ENCODE results near the gene LAMA3. TPM values are rescaled to one million over a fixed set of nuclear protein-coding genes. Genes with fewer than 3 reads are reported as not detected.

LAMA3 gene
- total and polyA plus RNA-seq, 9 donors = 2.9 to 44.9 (median 14.8) TPM

GRCh38 chr18:23850215-23850614, 161.0 kb downstream of the LAMA3 start:
- no peaks in the 10 kb centered on the region for H3K27me3 ChIP-seq
- H3K27ac ChIP-seq = no peak overlapping the region
- WGBS, 3 donors = 95 to 97% (median 96%) methylated on average over 3 of the region's 3 CpGs
- intact Hi-C loops (cut with DNase I) = no loop called here
- no peak overlapping the region for H3K4me3 ChIP-seq
- no peak for DNase-seq
- H3K4me1 ChIP-seq (ENCODE audit: insufficient read depth) = no peaks in the 10 kb centered on the region
- no peaks in the 10 kb centered on the region for H3K36me3 ChIP-seq
- TF ChIP-seq CTCF (IDR thresholded peaks at IDR 0.05) = no peak
- TF ChIP-seq POLR2A (IDR thresholded peaks at IDR 0.05) = no peak
- no peak for TF ChIP-seq EP300 (IDR thresholded peaks at IDR 0.05)
- H3K9me3 ChIP-seq = no peaks in the 10 kb centered on the region

GRCh38 chr18:23851470-23852002, 162.3 kb downstream of the LAMA3 start:
- Histone ChIP-seq H3K27ac (no peak overlapping the region), H3K27me3 (no peaks in the 10 kb centered on the region), H3K9me3 (no peaks in the 10 kb centered on the region), H3K36me3 (no peaks in the 10 kb centered on the region), H3K4me3 (no peak overlapping the region), H3K4me1 (ENCODE audit: insufficient read depth) (no peaks in the 10 kb centered on the region)
- intact Hi-C loops (cut with DNase I) = no loop called here
- no peak for DNase-seq
- WGBS, 3 donors = 67 to 75% (median 67%) methylated on average over 3 of the region's 3 CpGs
- TF ChIP-seq CTCF (IDR thresholded peaks at IDR 0.05) (no peak), EP300 (IDR thresholded peaks at IDR 0.05) (no peak), POLR2A (IDR thresholded peaks at IDR 0.05) (no peak)

- intact Hi-C loops (cut with DNase I) = no loop called here
- H3K9me3 ChIP-seq = no peaks in the 10 kb centered on the region
- H3K27ac ChIP-seq = no peak overlapping the region
- 94 to 98% (median 95%) methylated on average over 4 of the region's 4 CpGs for WGBS, 3 donors
- no peaks in the 10 kb centered on the region for H3K27me3 ChIP-seq
- DNase-seq = no peak
- H3K36me3 ChIP-seq = no peaks in the 10 kb centered on the region
- TF ChIP-seq CTCF (IDR thresholded peaks at IDR 0.05) = no peak
- TF ChIP-seq POLR2A (IDR thresholded peaks at IDR 0.05) = no peak
- TF ChIP-seq EP300 (IDR thresholded peaks at IDR 0.05) = no peak
- H3K4me1 ChIP-seq (ENCODE audit: insufficient read depth) = no peaks in the 10 kb centered on the region
- H3K4me3 ChIP-seq = no peak overlapping the region
Measured at GRCh38 chr18:23852236-23853045, 163.2 kb downstream of the LAMA3 start.

- Histone ChIP-seq H3K36me3 (no peaks in the 10 kb centered on the region), H3K4me3 (no peak overlapping the region), H3K9me3 (no peaks in the 10 kb centered on the region), H3K4me1 (ENCODE audit: insufficient read depth) (no peaks in the 10 kb centered on the region), H3K27ac (no peak overlapping the region), H3K27me3 (no peaks in the 10 kb centered on the region)
- DNase-seq = no peak
- intact Hi-C loops (cut with DNase I) = no loop called here
- 87 to 91% (median 89%) methylated on average over 8 of the region's 8 CpGs for WGBS, 3 donors
- TF ChIP-seq CTCF (IDR thresholded peaks at IDR 0.05) = no peak
- TF ChIP-seq EP300 (IDR thresholded peaks at IDR 0.05) = no peak
- TF ChIP-seq POLR2A (IDR thresholded peaks at IDR 0.05) = no peak
Measured at GRCh38 chr18:23853448-23854195, 164.4 kb downstream of the LAMA3 start.
